Mammary epithelial cell (primary cell): Measurements from ENCODE around the gene LHX4.

ENCODE experiments used
- CTCF ChIP-seq, 2 donors: IDR thresholded peaks in 1 of 2; conservative IDR thresholded peaks in 1 of 2; 2 replicates each; pipeline ENCODE4 v1.5.1; 2011 to 2012; ENCODE audit warnings: inconsistent platforms in 2 of 2, low read length in 2 of 2, mild to moderate bottlenecking in 2 of 2, control low read depth in 1 of 2, low read depth in 1 of 2; ENCODE audit not compliant: insufficient read depth in 1 of 2; ENCODE audit errors: extremely low read depth in 1 of 2
- EZH2 ChIP-seq: IDR thresholded peaks from 2 replicates; pipeline ENCODE4 v1.6.1; 2012; ENCODE audit warnings: low read length, inconsistent platforms, borderline replicate concordance

- no peak for TF ChIP-seq CTCF (conservative IDR thresholded peaks at IDR 0.05 in 1 of 2, IDR thresholded peaks at IDR 0.05 in 1 of 2; ENCODE audit: extremely low read depth in 1 of 2, insufficient read depth in 1 of 2, low read depth in 1 of 2, low read length in 2 of 2)
- no peak for TF ChIP-seq EZH2
These were observed 31.6 kb downstream of the LHX4 start for GRCh38 chr1:180261524-180262155.
